Endothelial cell of umbilical vein (primary cell): Measurements from ENCODE around the gene LAMC2. TPM values are rescaled to one million over a fixed set of nuclear protein-coding genes. Genes with fewer than 3 reads are reported as not detected.

Experiments
- BruUV-seq: library from RNA; stranded (reverse); fragments of 400-500 nt; replicated peaks from 2 replicates; lab custom pipeline; 2021; lab: Mats Ljungman, UMichigan
- CTCF ChIA-PET: fragments of 300-600, 350-600 bp; sonication (Branson Sonifier 250); formaldehyde crosslinking; loops from one replicate; lab custom pipeline; 2021; ENCODE audit warnings: antibody characterized with exemption, inconsistent platforms; lab: Charles Lee
- POLR2A ChIA-PET: fragments of 300-600, 350-600 bp; sonication (Branson Sonifier 250); formaldehyde crosslinking; loops from one replicate; lab custom pipeline; 2021; ENCODE audit warnings: antibody characterized with exemption, inconsistent platforms; lab: Charles Lee
- DNase-seq: peaks from one replicate; pipeline ENCODE4 v3.0.0-alpha.2; 2011; ENCODE audit warnings: low read depth, low spot score
- FAIRE-seq: peaks from 2 replicates; lab custom pipeline; 2011; peaks lifted over from hg19 to GRCh38; lab: Jason Lieb, UNC
- H2AFZ ChIP-seq: 2 replicates; pipeline ENCODE4 v1.6.0; 2012; ENCODE audit warnings: low read depth, low read length, control low read depth, inconsistent platforms
- H3K27ac ChIP-seq: 2 replicates; pipeline ENCODE4 v1.5.1; 2011; ENCODE audit warnings: low read depth, mild to moderate bottlenecking, control low read depth, low read length, moderate library complexity; ENCODE audit not compliant: insufficient read depth
- H3K27me3 ChIP-seq, 2 experiments: 2 replicates each; pipeline versions ENCODE4 v1.6.0 to v1.6.1; 2011; ENCODE audit warnings: low read length in 2 of 2, mixed read lengths in 1 of 2; ENCODE audit not compliant: control insufficient read depth in 2 of 2, insufficient read depth in 2 of 2
- H3K36me3 ChIP-seq, 2 experiments: 2 replicates in 1 of 2; 3 replicates in 1 of 2; pipeline ENCODE4 v1.5.1; 2011; ENCODE audit warnings: low read length in 2 of 2, mild to moderate bottlenecking in 1 of 2, moderate library complexity in 1 of 2; ENCODE audit not compliant: control insufficient read depth in 2 of 2, insufficient read depth in 2 of 2; ENCODE audit errors: extremely low read depth in 1 of 2
- H3K4me1 ChIP-seq: 3 replicates; pipeline ENCODE4 v1.5.1; 2011; ENCODE audit warnings: mild to moderate bottlenecking, low read length; ENCODE audit not compliant: control insufficient read depth, insufficient read depth; ENCODE audit errors: extremely low read depth
- H3K4me2 ChIP-seq: 2 replicates; pipeline ENCODE4 v1.6.1; 2011; ENCODE audit warnings: low read length, control low read depth, mixed read lengths; ENCODE audit not compliant: insufficient read depth
- H3K4me3 ChIP-seq, 3 experiments: fragments of 200-600 bp in 1 of 3; sonication (generic), shearing (Covaris generic) in 1 of 3; replicated peaks in 1 of 3; 2 replicates each; pipeline ENCODE4 v1.5.1; 2011 to 2016; ENCODE audit warnings: control low read depth in 3 of 3, low read length in 3 of 3, mild to moderate bottlenecking in 2 of 3, inconsistent platforms in 1 of 3, low read depth in 1 of 3, moderate library complexity in 1 of 3; ENCODE audit not compliant: insufficient read depth in 1 of 3
- H3K79me2 ChIP-seq: 2 replicates; pipeline ENCODE4 v1.6.0; 2012; ENCODE audit warnings: low read length, inconsistent platforms; ENCODE audit not compliant: control insufficient read depth, insufficient read depth
- H3K9ac ChIP-seq: replicated peaks from 2 replicates; pipeline ENCODE3; 2011; ENCODE audit warnings: low read length, control low read depth; ENCODE audit not compliant: insufficient read depth; ENCODE audit errors: extremely low read depth
- H3K9me1 ChIP-seq: replicated peaks from 3 replicates; pipeline ENCODE4 v1.6.0; 2011; ENCODE audit warnings: mild to moderate bottlenecking, low read length; ENCODE audit not compliant: control insufficient read depth, insufficient read depth; ENCODE audit errors: extremely low read depth
- H3K9me3 ChIP-seq: replicated peaks from 2 replicates; pipeline ENCODE4 v1.5.1; 2012; ENCODE audit warnings: low read length, inconsistent platforms; ENCODE audit not compliant: control insufficient read depth, insufficient read depth
- H4K20me1 ChIP-seq: replicated peaks from 2 replicates; pipeline ENCODE3; 2011; ENCODE audit warnings: mild to moderate bottlenecking, low read length; ENCODE audit not compliant: control insufficient read depth, insufficient read depth; ENCODE audit errors: extremely low read depth
- EZH2 ChIP-seq: IDR thresholded peaks from 2 replicates; pipeline ENCODE4 v1.6.1; 2012; ENCODE audit warnings: borderline replicate concordance, low read depth, mild to moderate bottlenecking, moderate library complexity, low read length, inconsistent platforms; ENCODE audit not compliant: severe bottlenecking
- FOS ChIP-seq: IDR thresholded peaks from 2 replicates; pipeline ENCODE4 v1.6.1; 2011; ENCODE audit warnings: mild to moderate bottlenecking, low read length, moderate library complexity, borderline replicate concordance; ENCODE audit not compliant: insufficient read depth
- GATA2 ChIP-seq: IDR thresholded peaks from 2 replicates; pipeline ENCODE4 v1.7.0; 2011; ENCODE audit warnings: low read depth, mild to moderate bottlenecking, moderate library complexity, mixed read lengths, low read length; ENCODE audit not compliant: insufficient read length, insufficient read depth
- JUN ChIP-seq: IDR thresholded peaks from 2 replicates; pipeline ENCODE4 v1.6.1; 2011; ENCODE audit warnings: borderline replicate concordance, low read depth; ENCODE audit not compliant: insufficient read length, insufficient read depth
- MYC ChIP-seq: IDR thresholded peaks from one replicate; pipeline ENCODE4 v1.6.1; 2011; ENCODE audit warnings: mild to moderate bottlenecking, low read depth, low read length
- POLR2A ChIP-seq: IDR thresholded peaks from 2 replicates; pipeline ENCODE4 v1.6.1; 2012; ENCODE audit warnings: low read depth, mild to moderate bottlenecking, control low read depth, low read length
- POLR2AphosphoS5 ChIP-seq: IDR thresholded peaks from 2 replicates; pipeline ENCODE4 v1.6.1; 2012; ENCODE audit warnings: low read depth, mild to moderate bottlenecking, control low read depth, low read length, moderate library complexity; ENCODE audit not compliant: insufficient read depth
- dilution Hi-C: fragments of 300-500 bp; cut with MboI; formaldehyde crosslinking; loops from one replicate; pipeline ENCODE4 v1.15.0; 2019; ENCODE audit warnings: low sequenced_read_pairs; ENCODE audit not compliant: extremely low pct_ligation_motif_present
- intact Hi-C: fragments of 100-400 bp; cut with micrococcal nuclease; formaldehyde crosslinking; loops from one replicate; pipeline ENCODE4 v1.10.0; 2022
- polyA plus RNA-seq, 4 experiments: library from polyadenylated mRNA; depleted of rRNA in 3 of 4; stranded (reverse) in 3 of 4; unstranded in 1 of 4; fragments of >200 nt; gene quantifications; 2 replicates each; pipeline versions ENCODE4 v1.2.1 to v1.2.3, GENCODE V29; 2011 to 2012; ENCODE audit warnings: missing spikeins in 1 of 4
- total RNA-seq: library from RNA; stranded (reverse); gene quantifications from 2 replicates; pipeline ENCODE4 v1.2.3, GENCODE V29; 2021
- TF ChIP-seq, protein P1 (sequence below): IDR thresholded peaks from 2 replicates; pipeline ENCODE4 v1.6.1; 2011; ENCODE audit not compliant: insufficient read depth, insufficient read length
- TF ChIP-seq, protein P2 (sequence below), 2 donors: IDR thresholded peaks; 1 replicate in 1 of 2; 2 replicates in 1 of 2; pipeline ENCODE4 v1.5.1; 2011; ENCODE audit warnings: low read length in 2 of 2, mild to moderate bottlenecking in 2 of 2, moderate library complexity in 2 of 2, control low read depth in 1 of 2, inconsistent platforms in 1 of 2, low read depth in 1 of 2; ENCODE audit not compliant: insufficient read depth in 1 of 2; ENCODE audit errors: extremely low read depth in 1 of 2

The LAMC2 gene
- total and polyA plus RNA-seq, 2 donors (not counting 3 experiments of a cell fraction or from before 2014, with no cell fraction given), result 0.23 to 0.82 TPM

DNA sequence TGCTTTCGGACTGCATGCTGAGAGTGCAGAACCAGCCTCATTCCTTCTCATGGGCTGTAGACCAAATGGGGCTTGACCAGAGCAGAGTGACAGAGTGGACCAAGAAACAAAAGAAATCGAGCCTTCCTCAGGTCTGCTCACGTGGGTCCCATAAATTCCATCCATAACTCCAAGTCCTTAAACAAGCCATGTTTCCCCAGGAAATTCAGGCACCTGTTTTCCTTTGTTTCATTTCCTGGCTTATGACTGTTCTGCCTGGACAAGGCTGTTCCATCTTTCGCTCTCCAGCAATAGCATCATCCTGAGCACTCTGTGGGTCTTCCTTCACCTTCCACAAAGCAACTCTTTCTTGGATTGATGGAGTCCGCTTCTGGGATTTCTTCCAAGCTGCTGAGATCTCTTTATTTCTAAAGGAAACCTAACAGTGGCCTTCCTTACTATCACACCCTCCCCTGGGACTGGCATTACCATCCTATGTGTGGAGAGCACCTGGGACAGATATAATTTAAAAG is 63.9 kb downstream of the LAMC2 start:
- H3K4me3 ChIP-seq, result no peak overlapping the region
- H3K9me1 ChIP-seq, result no peaks in the 10 kb centered on the region
- H3K27ac ChIP-seq, result no peak overlapping the region
- FAIRE-seq (no peak), DNase-seq (no peak)
- H3K36me3 ChIP-seq, result no peaks in the 10 kb centered on the region
- ChIA-PET CTCF (no interaction called here), POLR2A (no interaction called here)
- H3K4me1 ChIP-seq, result peaks cover 6% of the 10 kb centered on the region
- H2AFZ ChIP-seq, result no peak overlapping the region
- dilution Hi-C loops, result no loop called here
- H3K4me2 ChIP-seq, result no peak overlapping the region
- no peak for TF ChIP-seq FOS
- TF ChIP-seq POLR2AphosphoS5, result no peak
- TF ChIP-seq EZH2, result no peak
- TF ChIP-seq JUN, result no peak
- TF ChIP-seq, protein P1, sequence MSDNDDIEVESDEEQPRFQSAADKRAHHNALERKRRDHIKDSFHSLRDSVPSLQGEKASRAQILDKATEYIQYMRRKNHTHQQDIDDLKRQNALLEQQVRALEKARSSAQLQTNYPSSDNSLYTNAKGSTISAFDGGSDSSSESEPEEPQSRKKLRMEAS, result no peak
- TF ChIP-seq GATA2, result no peak
- TF ChIP-seq MYC, result no peak
- no peak for TF ChIP-seq POLR2A
- TF ChIP-seq, protein P2, sequence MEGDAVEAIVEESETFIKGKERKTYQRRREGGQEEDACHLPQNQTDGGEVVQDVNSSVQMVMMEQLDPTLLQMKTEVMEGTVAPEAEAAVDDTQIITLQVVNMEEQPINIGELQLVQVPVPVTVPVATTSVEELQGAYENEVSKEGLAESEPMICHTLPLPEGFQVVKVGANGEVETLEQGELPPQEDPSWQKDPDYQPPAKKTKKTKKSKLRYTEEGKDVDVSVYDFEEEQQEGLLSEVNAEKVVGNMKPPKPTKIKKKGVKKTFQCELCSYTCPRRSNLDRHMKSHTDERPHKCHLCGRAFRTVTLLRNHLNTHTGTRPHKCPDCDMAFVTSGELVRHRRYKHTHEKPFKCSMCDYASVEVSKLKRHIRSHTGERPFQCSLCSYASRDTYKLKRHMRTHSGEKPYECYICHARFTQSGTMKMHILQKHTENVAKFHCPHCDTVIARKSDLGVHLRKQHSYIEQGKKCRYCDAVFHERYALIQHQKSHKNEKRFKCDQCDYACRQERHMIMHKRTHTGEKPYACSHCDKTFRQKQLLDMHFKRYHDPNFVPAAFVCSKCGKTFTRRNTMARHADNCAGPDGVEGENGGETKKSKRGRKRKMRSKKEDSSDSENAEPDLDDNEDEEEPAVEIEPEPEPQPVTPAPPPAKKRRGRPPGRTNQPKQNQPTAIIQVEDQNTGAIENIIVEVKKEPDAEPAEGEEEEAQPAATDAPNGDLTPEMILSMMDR (IDR thresholded peaks at IDR 0.05; ENCODE audit: extremely low read depth in 1 of 2, insufficient read depth in 1 of 2, low read depth in 1 of 2, low read length in 2 of 2), result no peak
- H3K79me2 ChIP-seq, result no peaks in the 10 kb centered on the region
- no peaks in the 10 kb centered on the region for H3K9me3 ChIP-seq
- intact Hi-C loops, result no loop called here
- BruUV-seq, result no TSS peak
- H3K9ac ChIP-seq, result no peak overlapping the region
- H4K20me1 ChIP-seq, result no peaks in the 10 kb centered on the region
- no peaks in the 10 kb centered on the region for H3K27me3 ChIP-seq
